OCI-LY1 (cell line): ENCODE measurements around the gene NELL1.

Experiments used
- CTCF ChIP-seq: fragments of 200-600 bp; sonication (generic), shearing (Covaris generic); IDR thresholded peaks from 2 replicates; pipeline ENCODE4 v1.5.1; 2017; ENCODE audit warnings: mild to moderate bottlenecking, antibody characterized with exemption, low read length, moderate library complexity, mixed read lengths
- EZH2 ChIP-seq: fragments of 200-600 bp; sonication (generic), shearing (Covaris generic); IDR thresholded peaks from 2 replicates; pipeline ENCODE4 v1.8.0; 2017; ENCODE audit warnings: borderline replicate concordance, mixed run types, mild to moderate bottlenecking, antibody characterized with exemption, low read length, moderate library complexity, mixed read lengths

GRCh38 chr11:21321072-21321471, 651.7 kb downstream of the NELL1 start:
- no peak for TF ChIP-seq CTCF
- no peak for TF ChIP-seq EZH2
